CD4-positive, CD25-positive, alpha-beta regulatory T cell (primary cell): ENCODE data around the gene DPYSL4. TPM values are rescaled to one million over a fixed set of nuclear protein-coding genes. Genes with fewer than 3 reads are reported as not detected.

Experiments used
- ATAC-seq, 2 donors: fragments of 150-1000 bp; cut with Tn5 transposase; one replicate each; pipeline ENCODE4 v1.10.0; 2021; ENCODE audit warnings: low read depth in 2 of 2, moderate number of reproducible peaks in 2 of 2, moderate library complexity in 1 of 2
- DNase-seq, 3 donors: peaks; one replicate each; pipeline versions ENCODE4 v3.0.0 to v3.0.0-alpha.2; 2012 to 2022; ENCODE audit warnings: mixed read lengths in 1 of 3
- H3K27ac ChIP-seq: one replicate; pipeline ENCODE4 v1.7.0; 2013; ENCODE audit warnings: mild to moderate bottlenecking, low read length; ENCODE audit not compliant: insufficient read depth, poor library complexity, severe bottlenecking
- H3K27me3 ChIP-seq: one replicate; pipeline ENCODE4 v1.7.0; 2013; ENCODE audit warnings: low read length; ENCODE audit not compliant: control insufficient read depth, insufficient read depth
- H3K36me3 ChIP-seq: one replicate; pipeline ENCODE4 v1.7.0; 2013; ENCODE audit warnings: mild to moderate bottlenecking, low read length, moderate library complexity; ENCODE audit not compliant: control insufficient read depth, insufficient read depth
- H3K4me1 ChIP-seq: 2 replicates; pipeline ENCODE4 v1.7.0; 2013; ENCODE audit warnings: mild to moderate bottlenecking, low read length; ENCODE audit not compliant: insufficient read depth, control insufficient read depth, poor library complexity, severe bottlenecking
- H3K4me3 ChIP-seq: one replicate; pipeline ENCODE4 v1.7.0; 2013; ENCODE audit warnings: low read depth, mild to moderate bottlenecking, low read length, moderate library complexity
- H3K9me3 ChIP-seq, 2 experiments: 1 replicate in 1 of 2; 2 replicates in 1 of 2; pipeline ENCODE4 v1.7.0; 2013; ENCODE audit warnings: low read length in 2 of 2, mild to moderate bottlenecking in 1 of 2, moderate library complexity in 1 of 2; ENCODE audit not compliant: control insufficient read depth in 2 of 2
- H3K27ac Mint-ChIP-seq, 3 donors: one replicate each; pipeline ENCODE4 v1.8.0; 2020 to 2022; ENCODE audit warnings: mild to moderate bottlenecking in 3 of 3, mixed read lengths in 3 of 3, moderate library complexity in 2 of 3
- H3K27me3 Mint-ChIP-seq: one replicate; pipeline ENCODE4 v1.8.0; 2022; ENCODE audit warnings: mild to moderate bottlenecking, mixed read lengths
- H3K36me3 Mint-ChIP-seq: one replicate; pipeline ENCODE4 v1.8.0; 2020; ENCODE audit warnings: mixed read lengths
- H3K4me1 Mint-ChIP-seq, 4 donors: one replicate each; pipeline ENCODE4 v1.8.0; 2020 to 2022; ENCODE audit warnings: mixed read lengths in 4 of 4, mild to moderate bottlenecking in 1 of 4
- H3K4me3 Mint-ChIP-seq, 4 donors: one replicate each; pipeline ENCODE4 v1.8.0; 2020 to 2022; ENCODE audit warnings: mild to moderate bottlenecking in 4 of 4, mixed read lengths in 4 of 4, moderate library complexity in 3 of 4
- H3K9me3 Mint-ChIP-seq, 7 donors: one replicate each; pipeline ENCODE4 v1.8.0; 2020 to 2022; ENCODE audit warnings: mixed read lengths in 7 of 7, mild to moderate bottlenecking in 3 of 7, moderate library complexity in 2 of 7
- polyA plus RNA-seq, 4 donors: library from polyadenylated mRNA; unstranded; fragments of 300-500 nt; fragmentation: Illumina TruSeq; gene quantifications; one replicate each; pipeline ENCODE4 v1.2.3, GENCODE V29; 2021
- total RNA-seq: library from RNA; stranded (reverse); gene quantifications from one replicate; pipeline ENCODE4 v1.2.3, GENCODE V29; 2022

Gene DPYSL4
- total and polyA plus RNA-seq, 5 donors from 2014 or later = 1.2 to 1.9 TPM; not detected in 3

- H3K4me1 Mint-ChIP-seq = no peaks in the 10 kb centered on the region
- ATAC-seq (no peak), DNase-seq (no peak)
- H3K9me3 ChIP-seq = no peaks in the 10 kb centered on the region
- no peaks in the 10 kb centered on the region for H3K27me3 ChIP-seq
- H3K9me3 Mint-ChIP-seq = no peaks in the 10 kb centered on the region
- no peak overlapping the region for H3K27ac ChIP-seq
- H3K27ac Mint-ChIP-seq = no peak overlapping the region
- no peaks in the 10 kb centered on the region for H3K27me3 Mint-ChIP-seq
- H3K36me3 ChIP-seq = no peaks in the 10 kb centered on the region
- H3K4me1 ChIP-seq = no peaks in the 10 kb centered on the region
- H3K36me3 Mint-ChIP-seq = no peaks in the 10 kb centered on the region
- H3K4me3 ChIP-seq = no peak overlapping the region
- no peak overlapping the region for H3K4me3 Mint-ChIP-seq
Observed at GRCh38 chr10:132242103-132242840, 55.5 kb downstream of the DPYSL4 start.

- no peak overlapping the region for H3K27ac Mint-ChIP-seq
- no peaks in the 10 kb centered on the region for H3K27me3 ChIP-seq
- no peaks in the 10 kb centered on the region for H3K36me3 ChIP-seq
- H3K4me3 ChIP-seq = no peak overlapping the region
- peaks cover 0 to 1% (median 0%) of the 10 kb centered on the region in 7 donors for H3K9me3 Mint-ChIP-seq
- no peaks in the 10 kb centered on the region for H3K36me3 Mint-ChIP-seq
- DNase-seq = no peak
- H3K4me3 Mint-ChIP-seq = no peak overlapping the region
- H3K4me1 Mint-ChIP-seq = no peaks in the 10 kb centered on the region
- no peaks in the 10 kb centered on the region for H3K27me3 Mint-ChIP-seq
- H3K27ac ChIP-seq = no peak overlapping the region
- no peak for ATAC-seq
- no peaks in the 10 kb centered on the region for H3K4me1 ChIP-seq
- H3K9me3 ChIP-seq = no peaks in the 10 kb centered on the region
Observed at GRCh38 chr10:132243141-132243540, 56.4 kb downstream of the DPYSL4 start.

DNA sequence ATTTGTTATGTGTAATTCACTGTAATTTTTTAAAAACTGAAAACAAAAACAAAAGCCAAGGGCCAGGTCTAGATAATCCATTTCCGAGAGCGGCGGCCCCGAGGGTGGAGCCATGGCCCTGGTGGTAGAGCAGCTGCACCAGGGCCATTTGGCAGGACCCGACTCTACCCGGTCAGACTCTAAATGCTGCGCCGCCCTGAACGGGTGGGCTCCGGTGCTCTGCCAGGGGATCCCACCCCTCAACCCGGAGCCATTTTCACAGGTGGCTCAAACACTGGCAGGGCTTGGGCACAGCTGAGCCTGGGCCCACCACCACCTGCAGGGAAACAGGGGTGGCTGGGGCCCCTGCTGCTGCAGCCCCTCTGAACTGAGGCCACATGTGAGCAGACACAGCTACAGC lies 56.9 kb downstream of the DPYSL4 start:
- no peaks in the 10 kb centered on the region for H3K9me3 ChIP-seq
- peaks cover 0 to 1% (median 0%) of the 10 kb centered on the region in 4 donors for H3K4me1 Mint-ChIP-seq
- H3K36me3 ChIP-seq = no peaks in the 10 kb centered on the region
- ATAC-seq (no peak), DNase-seq (no peak)
- no peak overlapping the region for H3K4me3 ChIP-seq
- no peak overlapping the region for H3K4me3 Mint-ChIP-seq
- no peak overlapping the region for H3K27ac Mint-ChIP-seq
- H3K27me3 Mint-ChIP-seq = no peaks in the 10 kb centered on the region
- no peaks in the 10 kb centered on the region for H3K36me3 Mint-ChIP-seq
- peaks cover 0 to 1% (median 0%) of the 10 kb centered on the region in 7 donors for H3K9me3 Mint-ChIP-seq
- no peaks in the 10 kb centered on the region for H3K4me1 ChIP-seq
- no peak overlapping the region for H3K27ac ChIP-seq
- no peaks in the 10 kb centered on the region for H3K27me3 ChIP-seq

GRCh38 chr10:132245056-132245455 lies 58.3 kb downstream of the DPYSL4 start:
- no peaks in the 10 kb centered on the region for H3K27me3 ChIP-seq
- H3K27ac ChIP-seq = no peak overlapping the region
- H3K9me3 ChIP-seq = no peaks in the 10 kb centered on the region
- peaks cover 0 to 1% (median 0%) of the 10 kb centered on the region in 7 donors for H3K9me3 Mint-ChIP-seq
- H3K27ac Mint-ChIP-seq = peak overlapping the region in 1 of 3 donors; percentile 74
- H3K27me3 Mint-ChIP-seq = no peaks in the 10 kb centered on the region
- no peaks in the 10 kb centered on the region for H3K36me3 ChIP-seq
- no peaks in the 10 kb centered on the region for H3K4me1 ChIP-seq
- peaks cover 0 to 3% (median 0%) of the 10 kb centered on the region in 4 donors for H3K4me1 Mint-ChIP-seq
- DNase-seq = no peak
- H3K4me3 Mint-ChIP-seq = no peak overlapping the region
- no peaks in the 10 kb centered on the region for H3K36me3 Mint-ChIP-seq
- ATAC-seq = no peak
- no peak overlapping the region for H3K4me3 ChIP-seq

- H3K4me1 ChIP-seq = no peaks in the 10 kb centered on the region
Observed at GRCh38 chr10:132246296-132246695, 59.5 kb downstream of the DPYSL4 start.

DNA sequence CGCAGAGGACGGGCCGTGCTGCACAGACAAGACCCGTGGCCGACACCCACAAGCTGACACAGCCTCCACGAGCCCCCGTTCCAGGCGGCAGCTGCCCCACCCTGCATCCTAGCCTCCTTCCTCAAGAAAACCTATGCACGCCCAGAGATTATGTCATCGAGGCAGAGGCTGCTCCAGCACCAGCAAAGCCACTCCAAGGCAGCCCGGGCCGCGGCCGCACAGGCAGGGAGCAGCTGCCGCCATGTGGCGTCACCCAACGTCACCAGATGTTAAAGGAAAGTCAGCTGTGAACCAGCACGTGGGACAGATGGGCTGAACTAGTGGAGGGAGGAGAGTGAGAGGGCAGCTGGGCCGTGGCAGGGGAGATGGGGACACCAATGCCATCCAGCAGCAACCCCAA lies 61.2 kb downstream of the DPYSL4 start:
- peak overlapping the region in 1 of 4 donors; percentile 21 for H3K4me3 Mint-ChIP-seq
- Histone ChIP-seq H3K9me3 (no peaks in the 10 kb centered on the region), H3K27ac (no peak overlapping the region), H3K4me1 (no peaks in the 10 kb centered on the region), H3K36me3 (no peaks in the 10 kb centered on the region), H3K27me3 (no peaks in the 10 kb centered on the region), H3K4me3 (no peak overlapping the region)
- peaks cover 0 to 1% (median 0%) of the 10 kb centered on the region in 7 donors for H3K9me3 Mint-ChIP-seq
- peaks cover 0 to 3% (median under 1%) of the 10 kb centered on the region in 4 donors for H3K4me1 Mint-ChIP-seq
- ATAC-seq = no peak
- H3K27ac Mint-ChIP-seq = no peak overlapping the region
- no peak for DNase-seq
- no peaks in the 10 kb centered on the region for H3K27me3 Mint-ChIP-seq
- no peaks in the 10 kb centered on the region for H3K36me3 Mint-ChIP-seq

More at GRCh38 chr10:132246296-132246695, 59.5 kb downstream of the DPYSL4 start:
- H3K4me3 Mint-ChIP-seq = no peak overlapping the region
- H3K9me3 Mint-ChIP-seq = peaks cover 0 to 1% (median 0%) of the 10 kb centered on the region in 7 donors
- H3K27ac ChIP-seq = no peak overlapping the region
- H3K9me3 ChIP-seq = no peaks in the 10 kb centered on the region
- H3K4me3 ChIP-seq = no peak overlapping the region
- no peaks in the 10 kb centered on the region for H3K27me3 ChIP-seq
- no peaks in the 10 kb centered on the region for H3K36me3 ChIP-seq
- no peaks in the 10 kb centered on the region for H3K36me3 Mint-ChIP-seq
- no peak overlapping the region for H3K27ac Mint-ChIP-seq
- no peak for DNase-seq
- H3K27me3 Mint-ChIP-seq = no peaks in the 10 kb centered on the region
- peaks cover 0 to 3% (median 0%) of the 10 kb centered on the region in 4 donors for H3K4me1 Mint-ChIP-seq
- no peak for ATAC-seq

DNA sequence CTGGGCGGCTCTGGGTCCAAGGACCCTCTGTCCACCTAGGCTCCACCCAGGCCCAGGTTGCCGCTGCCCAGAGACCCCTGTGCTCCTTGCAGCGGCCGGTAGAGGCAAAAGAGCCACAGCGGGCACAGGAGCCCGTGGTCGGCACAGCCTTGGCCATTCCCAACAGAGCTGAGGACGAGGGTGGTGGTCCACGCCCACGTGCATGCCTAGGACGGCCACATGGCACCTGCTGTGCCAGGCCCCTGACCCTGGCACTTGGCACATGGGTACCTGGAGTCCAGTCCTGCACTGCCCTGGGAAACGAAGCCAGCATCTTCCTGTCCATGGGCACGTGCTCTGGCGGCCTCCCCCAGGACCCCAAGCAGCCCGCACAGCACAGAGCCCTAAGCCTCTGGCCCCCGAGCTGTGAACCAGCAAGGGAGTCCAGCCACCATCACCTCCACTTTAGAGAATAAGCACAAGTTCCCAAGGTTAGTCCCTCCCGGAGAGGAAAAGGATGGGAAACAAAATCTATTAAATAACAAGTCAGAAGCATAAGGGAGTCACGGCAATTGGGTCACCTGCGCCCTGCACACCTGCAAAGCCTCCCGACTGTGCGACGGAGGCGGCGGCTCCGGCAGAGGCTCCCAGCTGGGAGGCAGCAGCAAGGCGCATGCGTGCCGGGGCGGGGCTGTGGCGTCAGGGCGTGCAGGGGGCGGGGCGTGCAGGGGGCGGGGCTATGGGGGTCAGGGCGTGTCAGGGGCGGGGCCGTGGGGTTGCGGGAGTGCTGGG lies 61.9 kb downstream of the DPYSL4 start:
- Mint-ChIP-seq H3K27me3 (no peaks in the 10 kb centered on the region), H3K27ac (no peak overlapping the region), H3K4me3 (peak overlapping the region in 2 of 4 donors; percentile 17 to 41), H3K36me3 (no peaks in the 10 kb centered on the region), H3K4me1 (peaks cover 0 to 3% (median under 1%) of the 10 kb centered on the region in 4 donors), H3K9me3 (peaks cover 0 to 1% (median 0%) of the 10 kb centered on the region in 7 donors)
- H3K4me1 ChIP-seq = no peaks in the 10 kb centered on the region
- peak; percentile 37 to 43 for ATAC-seq
- H3K9me3 ChIP-seq = no peaks in the 10 kb centered on the region
- no peak overlapping the region for H3K27ac ChIP-seq
- peak; percentile 30 to 44 (median 31) for DNase-seq
- no peaks in the 10 kb centered on the region for H3K27me3 ChIP-seq
- no peak overlapping the region for H3K4me3 ChIP-seq
- no peaks in the 10 kb centered on the region for H3K36me3 ChIP-seq
